Panc1 (cell line): ENCODE results near the gene ITGA2.

ENCODE experiments used
- POLR2AphosphoS5 ChIP-seq: IDR thresholded peaks from 2 replicates; pipeline ENCODE4 v1.6.1; 2012; ENCODE audit warnings: mild to moderate bottlenecking, low read depth, low read length, moderate library complexity
- SIN3A ChIP-seq: IDR thresholded peaks from 2 replicates; pipeline ENCODE4 v1.6.1; 2012; ENCODE audit warnings: low read depth, mild to moderate bottlenecking, low read length, moderate library complexity, borderline replicate concordance; ENCODE audit not compliant: insufficient read depth
- TF ChIP-seq, protein P1 (sequence below): fragments of 450-650 bp; IDR thresholded peaks from 2 replicates; pipeline ENCODE4 v1.5.1; 2017; ENCODE audit warnings: mild to moderate bottlenecking

DNA sequence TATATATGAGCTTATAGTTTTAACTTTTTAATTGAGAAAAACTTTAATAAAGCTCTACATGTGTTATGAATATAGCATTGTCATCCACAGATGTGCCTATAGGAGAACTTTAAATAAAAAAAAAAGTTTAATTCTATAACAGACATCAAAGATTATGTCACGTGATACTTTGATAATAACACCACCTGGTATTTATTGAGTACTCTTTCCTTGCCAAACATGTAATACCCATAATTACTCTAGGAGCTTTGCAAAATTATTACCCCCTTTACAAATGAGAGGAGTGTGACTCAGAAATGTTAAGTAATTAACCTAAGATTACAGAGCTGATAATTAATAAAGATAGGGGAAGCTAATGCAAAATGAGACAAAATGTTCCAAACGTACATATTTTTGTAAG, 43.0 kb downstream of the ITGA2 start:
- no peak for TF ChIP-seq POLR2AphosphoS5
- TF ChIP-seq, protein P1, sequence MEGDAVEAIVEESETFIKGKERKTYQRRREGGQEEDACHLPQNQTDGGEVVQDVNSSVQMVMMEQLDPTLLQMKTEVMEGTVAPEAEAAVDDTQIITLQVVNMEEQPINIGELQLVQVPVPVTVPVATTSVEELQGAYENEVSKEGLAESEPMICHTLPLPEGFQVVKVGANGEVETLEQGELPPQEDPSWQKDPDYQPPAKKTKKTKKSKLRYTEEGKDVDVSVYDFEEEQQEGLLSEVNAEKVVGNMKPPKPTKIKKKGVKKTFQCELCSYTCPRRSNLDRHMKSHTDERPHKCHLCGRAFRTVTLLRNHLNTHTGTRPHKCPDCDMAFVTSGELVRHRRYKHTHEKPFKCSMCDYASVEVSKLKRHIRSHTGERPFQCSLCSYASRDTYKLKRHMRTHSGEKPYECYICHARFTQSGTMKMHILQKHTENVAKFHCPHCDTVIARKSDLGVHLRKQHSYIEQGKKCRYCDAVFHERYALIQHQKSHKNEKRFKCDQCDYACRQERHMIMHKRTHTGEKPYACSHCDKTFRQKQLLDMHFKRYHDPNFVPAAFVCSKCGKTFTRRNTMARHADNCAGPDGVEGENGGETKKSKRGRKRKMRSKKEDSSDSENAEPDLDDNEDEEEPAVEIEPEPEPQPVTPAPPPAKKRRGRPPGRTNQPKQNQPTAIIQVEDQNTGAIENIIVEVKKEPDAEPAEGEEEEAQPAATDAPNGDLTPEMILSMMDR: no peak
- no peak for TF ChIP-seq SIN3A
